Loucy (cell line): ENCODE results near the gene ITPKA.

ENCODE experiments used
- H2AFZ ChIP-seq: fragments of 200-600 bp; sonication (generic); 2 replicates; pipeline ENCODE4 v1.6.0; 2016; ENCODE audit warnings: antibody characterized with exemption, mild to moderate bottlenecking, low read length, moderate library complexity
- H3F3A ChIP-seq: fragments of 200-600 bp; 2 replicates; pipeline ENCODE4 v1.6.0; 2016; ENCODE audit warnings: antibody characterized with exemption, low read depth, mild to moderate bottlenecking
- H3K27me3 ChIP-seq: fragments of 200-600 bp; sonication (generic); 2 replicates; pipeline ENCODE4 v1.6.1; 2014; ENCODE audit warnings: low read length, mild to moderate bottlenecking; ENCODE audit not compliant: insufficient read depth, poor library complexity, severe bottlenecking
- H3K36me3 ChIP-seq: fragments of 200-600 bp; sonication (generic); 2 replicates; pipeline ENCODE4 v1.6.1; 2016; ENCODE audit warnings: low read length; ENCODE audit not compliant: insufficient read depth
- H3K4me1 ChIP-seq: fragments of 200-600 bp; sonication (generic); 2 replicates; pipeline ENCODE4 v1.5.1; 2014; ENCODE audit warnings: low read length, mild to moderate bottlenecking; ENCODE audit not compliant: insufficient read depth, poor library complexity, severe bottlenecking
- H3K4me2 ChIP-seq: fragments of 200-600 bp; sonication (generic); 2 replicates; pipeline ENCODE4 v1.6.0; 2014; ENCODE audit warnings: antibody characterized with exemption, low read length, low read depth, mild to moderate bottlenecking; ENCODE audit not compliant: poor library complexity, severe bottlenecking
- H3K4me3 ChIP-seq: fragments of 200-600 bp; sonication (generic); 2 replicates; pipeline ENCODE4 v1.5.1; 2014; ENCODE audit warnings: low read length, mild to moderate bottlenecking, mixed read lengths; ENCODE audit not compliant: poor library complexity, severe bottlenecking
- H3K79me2 ChIP-seq: fragments of 200-600 bp; sonication (generic); 2 replicates; pipeline ENCODE4 v1.6.1; 2014; ENCODE audit warnings: low read length; ENCODE audit not compliant: insufficient read depth
- H3K9ac ChIP-seq: fragments of 200-600 bp; sonication (generic); 2 replicates; pipeline ENCODE4 v1.6.0; 2014; ENCODE audit warnings: mild to moderate bottlenecking, low read depth, low read length, moderate library complexity; ENCODE audit not compliant: poor library complexity, severe bottlenecking
- H3K9me2 ChIP-seq: fragments of 200-600 bp; sonication (generic); replicated peaks from 2 replicates; pipeline ENCODE4 v1.6.1; 2016; ENCODE audit warnings: low read depth, low read length, mixed read lengths
- H3K9me3 ChIP-seq: fragments of 200-600 bp; sonication (generic); 2 replicates; pipeline ENCODE4 v1.6.1; 2014; ENCODE audit warnings: mild to moderate bottlenecking, antibody characterized with exemption, low read length, low read depth; ENCODE audit not compliant: insufficient read depth
- H4K20me1 ChIP-seq: fragments of 200-600 bp; sonication (generic); 2 replicates; pipeline ENCODE4 v1.6.0; 2014; ENCODE audit warnings: antibody characterized with exemption, low read length, mild to moderate bottlenecking; ENCODE audit not compliant: insufficient read depth, poor library complexity, severe bottlenecking
- CTCF ChIP-seq: fragments of 200-600 bp; sonication (generic); conservative IDR thresholded peaks from 2 replicates; pipeline ENCODE4 v1.5.1; 2014; ENCODE audit warnings: mild to moderate bottlenecking, antibody characterized with exemption, low read length
- EZH2phosphoT487 ChIP-seq: fragments of 200-600 bp; IDR thresholded peaks from 2 replicates; pipeline ENCODE4 v1.6.1; 2018; ENCODE audit warnings: antibody characterized with exemption, mild to moderate bottlenecking, moderate library complexity, borderline replicate concordance

Gene ITPKA

GRCh38 chr15:41483115-41483514, 10.6 kb upstream of the ITPKA start:
- H3K4me2 ChIP-seq, result no peak overlapping the region
- H3K4me1 ChIP-seq, result no peaks in the 10 kb centered on the region
- H3K36me3 ChIP-seq, result peaks cover 49% of the 10 kb centered on the region; the same call in 1 of the 2 replicates
- no peak overlapping the region for H2AFZ ChIP-seq
- no peak for TF ChIP-seq EZH2phosphoT487
- TF ChIP-seq CTCF, result no peak
- H3K9me2 ChIP-seq, result no peaks in the 10 kb centered on the region
- H3K9me3 ChIP-seq, result no peaks in the 10 kb centered on the region
- no peaks in the 10 kb centered on the region for H3K79me2 ChIP-seq
- no peaks in the 10 kb centered on the region; the same call in 1 of the 2 replicates for H3F3A ChIP-seq
- H3K27me3 ChIP-seq, result no peaks in the 10 kb centered on the region
- no peak overlapping the region for H3K9ac ChIP-seq
- H4K20me1 ChIP-seq, result no peaks in the 10 kb centered on the region
- no peak overlapping the region for H3K4me3 ChIP-seq

- no peaks in the 10 kb centered on the region for H3K79me2 ChIP-seq
These were observed 10.2 kb upstream of the ITPKA start for GRCh38 chr15:41483519-41483918.

GRCh38 chr15:41484937-41485625, 8.6 kb upstream of the ITPKA start:
- H3K4me2 ChIP-seq, result no peak overlapping the region

More at GRCh38 chr15:41483519-41483918, 10.2 kb upstream of the ITPKA start:
- H4K20me1 ChIP-seq, result no peaks in the 10 kb centered on the region
- H3K9me3 ChIP-seq, result no peaks in the 10 kb centered on the region
- peaks cover 46% of the 10 kb centered on the region; the same call in 1 of the 2 replicates for H3K36me3 ChIP-seq
- no peaks in the 10 kb centered on the region for H3K9me2 ChIP-seq
- no peaks in the 10 kb centered on the region for H3K27me3 ChIP-seq
- H2AFZ ChIP-seq, result no peak overlapping the region
- no peak for TF ChIP-seq CTCF
- no peak for TF ChIP-seq EZH2phosphoT487
- no peak overlapping the region for H3K9ac ChIP-seq
- H3K4me1 ChIP-seq, result no peaks in the 10 kb centered on the region
- H3K4me3 ChIP-seq, result no peak overlapping the region
- H3K4me2 ChIP-seq, result no peak overlapping the region
- H3F3A ChIP-seq, result no peaks in the 10 kb centered on the region; the same call in 1 of the 2 replicates

More at GRCh38 chr15:41484937-41485625, 8.6 kb upstream of the ITPKA start:
- Histone ChIP-seq H3K4me1 (peaks cover 5% of the 10 kb centered on the region), H3K79me2 (no peaks in the 10 kb centered on the region), H3K9me2 (no peaks in the 10 kb centered on the region), H3K9me3 (no peaks in the 10 kb centered on the region), H3K36me3 (peaks cover 30% of the 10 kb centered on the region; the same call in 1 of the 2 replicates), H2AFZ (no peak overlapping the region), H3F3A (no peaks in the 10 kb centered on the region; the same call in 1 of the 2 replicates), H3K27me3 (no peaks in the 10 kb centered on the region), H4K20me1 (no peaks in the 10 kb centered on the region), H3K9ac (no peak overlapping the region), H3K4me3 (no peak overlapping the region)
- TF ChIP-seq CTCF, result no peak
- no peak for TF ChIP-seq EZH2phosphoT487
